Measurements from ENCODE around the gene PPM1N. TPM values are rescaled to one million over a fixed set of nuclear protein-coding genes. Genes with fewer than 3 reads are reported as not detected.

The PPM1N gene
- total RNA-seq, 1 donor from 2014 or later = 0.59 TPM

GRCh38 chr19:45523642-45524256, 25.5 kb downstream of the PPM1N start:
- intact Hi-C loops (cut with DNase I) = loop anchor here (1.0 to 5.0 kb wide), 2 partner anchors 34 to 120 kb away; no protein-coding TSS in a partner anchor
- DNase-seq (ENCODE audit: low spot score) = peak; percentile 89

GRCh38 chr19:45524575-45525129, 26.4 kb downstream of the PPM1N start:
- intact Hi-C loops (cut with DNase I) = loop anchor here (5.0 kb wide), 2 partner anchors 33 to 43 kb away; no protein-coding TSS in a partner anchor
- DNase-seq (ENCODE audit: low spot score) = no peak

GRCh38 chr19:45526143-45526542, 27.9 kb downstream of the PPM1N start:
- DNase-seq (ENCODE audit: low spot score) = no peak
- intact Hi-C loops (cut with DNase I) = loop anchor here (5.0 kb wide), 1 partner anchor 41 kb away; no protein-coding TSS in a partner anchor

- intact Hi-C loops (cut with DNase I) = loop anchor here (5.0 kb wide), 1 partner anchor 40 kb away; no protein-coding TSS in a partner anchor
- DNase-seq (ENCODE audit: low spot score) = no peak
These were observed 28.7 kb downstream of the PPM1N start for GRCh38 chr19:45526971-45527370.

- intact Hi-C loops (cut with DNase I) = loop anchor here (5.0 kb wide), 1 partner anchor 40 kb away; no protein-coding TSS in a partner anchor
- no peak for DNase-seq (ENCODE audit: low spot score)
These were observed 29.5 kb downstream of the PPM1N start for GRCh38 chr19:45527731-45528130.

GRCh38 chr19:45528149-45528743, 30.0 kb downstream of the PPM1N start:
- no peak for DNase-seq (ENCODE audit: low spot score)
- intact Hi-C loops (cut with DNase I) = loop anchor here (5.0 kb wide), 1 partner anchor 39 kb away; no protein-coding TSS in a partner anchor

- intact Hi-C loops (cut with DNase I) = loop anchor here (5.0 kb wide), 1 partner anchor 38 kb away; no protein-coding TSS in a partner anchor
- no peak for DNase-seq (ENCODE audit: low spot score)
These were observed 30.6 kb downstream of the PPM1N start for GRCh38 chr19:45528744-45529419.

- DNase-seq (ENCODE audit: low spot score) = no peak
- intact Hi-C loops (cut with DNase I) = loop anchor here (5.0 kb wide), 1 partner anchor 38 kb away; no protein-coding TSS in a partner anchor
These were observed 31.2 kb downstream of the PPM1N start for GRCh38 chr19:45529420-45529785.

GRCh38 chr19:45531349-45531748, 33.1 kb downstream of the PPM1N start:
- no peak for DNase-seq (ENCODE audit: low spot score)
- intact Hi-C loops (cut with DNase I) = no loop called here

GRCh38 chr19:45539459-45539858, 41.2 kb downstream of the PPM1N start:
- DNase-seq (ENCODE audit: low spot score) = no peak
- intact Hi-C loops (cut with DNase I) = no loop called here

- intact Hi-C loops (cut with DNase I) = no loop called here
- DNase-seq (ENCODE audit: low spot score) = no peak
These were observed 44.0 kb downstream of the PPM1N start for GRCh38 chr19:45542234-45542668.

- intact Hi-C loops (cut with DNase I) = no loop called here
These were observed 49.0 kb downstream of the PPM1N start for GRCh38 chr19:45547211-45547770.

GRCh38 chr19:45547965-45548609, 49.8 kb downstream of the PPM1N start:
- intact Hi-C loops (cut with DNase I) = no loop called here
- no peak for DNase-seq (ENCODE audit: low spot score)

More at GRCh38 chr19:45547211-45547770, 49.0 kb downstream of the PPM1N start:
- DNase-seq (ENCODE audit: low spot score) = no peak

Other genes with a start within 250 kb of the PPM1N start
- 36.6 TPM for gene MARK4, start 247.2 kb upstream of the PPM1N start, total RNA-seq
- 2,391 TPM for gene CKM, start 175.6 kb upstream of the PPM1N start, total RNA-seq
- not detected for gene KLC3, start 157.7 kb upstream of the PPM1N start, total RNA-seq
- 12.4 TPM for gene ERCC2, start 127.9 kb upstream of the PPM1N start, total RNA-seq
- gene PPP1R13L, start 93.4 kb upstream of the PPM1N start, total RNA-seq = 119 TPM
- gene POLR1G, start 91.8 kb upstream of the PPM1N start, total RNA-seq = 3.2 TPM
- 89.0 TPM for gene ERCC1, start 74.5 kb upstream of the PPM1N start, total RNA-seq
- gene FOSB, start 30.4 kb upstream of the PPM1N start, total RNA-seq = 0.94 TPM
- gene RTN2, start 1.4 kb upstream of the PPM1N start, total RNA-seq = 15.1 TPM
- 60.4 TPM for gene VASP, start 9.0 kb downstream of the PPM1N start, total RNA-seq
- gene OPA3, start 86.4 kb downstream of the PPM1N start, total RNA-seq = 15.3 TPM
- 6.9 TPM for gene GPR4, start 103.8 kb downstream of the PPM1N start, total RNA-seq
- 45.8 TPM for gene EML2, start 141.0 kb downstream of the PPM1N start, total RNA-seq
- 6.9 TPM for gene GIPR, start 169.8 kb downstream of the PPM1N start, total RNA-seq
- 210 TPM for gene SNRPD2, start 193.5 kb downstream of the PPM1N start, total RNA-seq
- gene QPCTL, start 194.2 kb downstream of the PPM1N start, total RNA-seq = 2.6 TPM
- 8.2 TPM for gene FBXO46, start 232.5 kb downstream of the PPM1N start, total RNA-seq
- not detected for gene MEIOSIN, start 235.0 kb downstream of the PPM1N start, total RNA-seq